Hepatic stellate cell (primary cell): Measurements from ENCODE around the gene GRIK5.
"Not testable (repeated sequence)": the region's sequence is repeated elsewhere in the genome, so short reads cannot be mapped to it uniquely, and the experiment has no call there.

Source experiments
- DNase-seq: peaks from one replicate; pipeline ENCODE4 v3.0.0; 2011; ENCODE audit warnings: low spot score

GRIK5 gene

DNA sequence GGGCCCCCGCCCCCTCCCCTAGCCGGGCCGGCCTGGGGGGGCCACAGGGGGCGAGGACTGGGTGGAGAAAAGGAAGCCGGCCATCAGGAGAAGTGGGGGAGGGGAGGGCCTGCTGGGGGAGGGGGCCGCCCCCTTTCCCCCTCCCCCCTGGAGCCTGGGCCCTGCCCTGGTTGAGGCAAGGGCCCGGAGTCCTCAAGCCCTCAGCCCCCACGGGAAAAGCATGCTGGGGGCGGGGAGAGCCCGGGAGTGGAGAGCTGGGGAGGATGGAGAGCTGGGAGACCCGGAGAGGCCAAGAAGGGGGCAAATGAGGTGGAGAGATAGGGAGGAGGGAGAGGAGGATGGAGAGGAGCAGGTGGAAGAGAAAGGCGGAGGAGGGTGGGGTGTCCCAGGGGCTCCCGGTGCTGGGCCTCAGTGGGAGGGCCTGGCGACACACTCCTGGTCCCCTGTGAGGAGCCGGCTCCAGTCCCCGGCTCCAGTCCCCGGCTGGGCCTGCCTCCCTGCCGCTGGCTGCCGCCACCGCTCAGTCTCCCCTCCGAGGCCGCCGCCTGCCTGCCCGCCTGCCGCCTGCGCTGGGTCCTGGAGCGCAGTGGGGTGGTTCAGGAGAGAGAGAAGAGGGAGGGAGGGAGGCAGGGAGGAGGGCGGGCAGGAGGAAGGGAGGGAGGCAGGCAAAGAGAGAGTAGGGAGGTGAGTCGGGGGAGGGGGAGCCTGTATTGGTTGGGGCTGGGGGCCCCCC lies at the start of gene GRIK5:
TSS of gene GRIK5 (minus strand) at position 588 of the 733 bp plus-strand sequence. CDS start 4,436 bp downstream, outside the sequence.
- no peak for DNase-seq

DNA sequence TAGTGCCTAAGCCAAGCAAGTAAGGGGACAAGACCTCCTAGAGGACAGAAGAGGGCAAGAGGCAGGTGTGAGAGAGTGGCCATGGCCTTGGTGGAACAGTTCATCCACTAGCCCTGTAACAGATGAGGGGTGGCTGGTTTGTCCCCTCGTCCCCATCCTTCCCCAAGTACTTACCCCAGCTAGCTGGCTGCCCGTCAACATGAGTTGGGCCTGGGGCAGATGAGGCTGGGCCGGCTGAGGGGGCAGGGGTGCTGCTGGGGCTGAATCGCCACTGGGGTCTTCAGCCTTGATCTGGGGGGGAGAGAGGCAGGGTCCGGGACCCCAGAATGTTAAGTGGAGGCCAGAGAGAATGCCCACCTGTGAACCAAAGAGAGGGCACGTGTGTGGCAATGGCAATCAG lies 47.1 kb upstream of the GRIK5 start:
- DNase-seq = no peak

- DNase-seq = no peak
Observed at GRCh38 chr19:42116308-42117075, 46.5 kb upstream of the GRIK5 start.

DNA sequence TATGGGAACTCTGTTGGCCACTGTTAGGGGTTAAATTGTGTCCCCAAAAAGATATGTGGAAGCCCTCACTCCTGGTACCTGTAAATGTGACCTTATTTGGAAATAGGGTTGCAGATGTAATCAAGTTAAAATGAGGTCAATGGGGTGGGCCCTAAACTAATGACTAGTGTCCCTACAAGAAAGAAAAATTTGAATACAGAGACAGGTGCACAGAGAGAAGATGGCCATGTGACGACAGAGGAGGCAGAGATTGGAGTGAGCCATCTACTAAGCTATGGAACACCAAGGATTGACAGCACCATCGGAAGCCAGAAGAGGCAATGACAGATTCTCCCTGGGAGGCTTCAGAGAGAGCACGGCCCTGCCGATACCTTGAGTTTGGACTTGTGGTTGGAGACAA lies 45.7 kb upstream of the GRIK5 start:
- no peak for DNase-seq

DNA sequence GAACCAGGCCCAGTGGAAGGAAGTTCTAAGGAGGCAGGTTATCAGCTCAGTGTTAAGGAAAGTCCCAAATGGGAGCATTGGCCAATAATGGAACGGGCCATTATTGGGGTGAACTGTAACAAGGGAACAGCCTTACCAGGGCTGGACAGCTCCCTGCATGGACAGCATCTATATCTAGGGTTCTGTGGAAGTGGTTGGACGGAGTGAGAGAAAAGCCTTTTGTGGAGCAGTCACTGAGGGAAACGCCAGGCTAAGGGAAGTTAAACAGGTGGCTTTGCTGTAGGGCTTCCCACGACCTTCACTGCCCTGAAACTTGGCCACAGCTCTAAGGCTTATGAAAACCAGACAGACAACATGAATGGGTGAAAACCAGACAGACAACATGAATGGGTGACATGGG lies 45.2 kb upstream of the GRIK5 start:
- DNase-seq = no peak

- no peak for DNase-seq
Observed at GRCh38 chr19:42114412-42114811, 44.4 kb upstream of the GRIK5 start.

DNA sequence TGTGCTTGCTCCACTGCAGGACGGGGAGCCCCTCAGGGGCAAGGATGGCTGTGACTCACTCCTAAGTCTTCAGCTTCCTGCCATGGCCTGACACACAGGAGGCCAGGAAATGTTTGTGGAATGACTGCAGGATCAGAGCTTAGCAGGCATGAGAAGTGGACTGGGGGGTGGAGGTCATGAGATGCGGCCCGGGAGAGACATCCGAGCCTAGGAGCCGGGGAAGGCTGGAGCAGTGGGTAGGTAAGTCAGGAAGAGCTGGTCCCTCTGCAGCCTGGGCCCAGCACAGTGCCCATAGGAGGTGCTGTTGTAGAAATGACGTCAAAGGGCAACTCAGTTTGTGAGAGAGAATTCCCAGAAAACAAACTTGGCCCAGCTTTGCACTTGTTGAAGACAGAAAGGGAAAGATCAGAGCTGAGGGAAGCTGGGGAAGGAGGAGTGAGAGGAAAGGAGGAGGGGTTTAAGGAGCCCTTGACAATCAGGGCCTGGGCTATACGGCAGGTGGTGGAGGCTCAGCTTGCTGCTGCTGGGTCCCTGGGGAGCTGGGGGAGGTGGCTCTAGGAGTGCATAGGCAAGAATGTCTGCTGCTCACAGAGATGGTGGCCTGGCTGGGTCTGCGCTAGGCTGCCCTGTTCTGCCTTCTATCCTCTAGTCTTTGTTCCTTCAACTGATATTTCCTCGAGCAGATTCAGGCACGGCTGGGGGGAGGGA lies 43.8 kb upstream of the GRIK5 start:
- peak; percentile 96 for DNase-seq

- no peak for DNase-seq
Observed at GRCh38 chr19:42111811-42112210, 41.8 kb upstream of the GRIK5 start.

- peak; percentile 65 for DNase-seq
Observed at GRCh38 chr19:42111384-42111783, 41.4 kb upstream of the GRIK5 start.

- no peak for DNase-seq
Observed at GRCh38 chr19:42110658-42111057, 40.7 kb upstream of the GRIK5 start.

DNA sequence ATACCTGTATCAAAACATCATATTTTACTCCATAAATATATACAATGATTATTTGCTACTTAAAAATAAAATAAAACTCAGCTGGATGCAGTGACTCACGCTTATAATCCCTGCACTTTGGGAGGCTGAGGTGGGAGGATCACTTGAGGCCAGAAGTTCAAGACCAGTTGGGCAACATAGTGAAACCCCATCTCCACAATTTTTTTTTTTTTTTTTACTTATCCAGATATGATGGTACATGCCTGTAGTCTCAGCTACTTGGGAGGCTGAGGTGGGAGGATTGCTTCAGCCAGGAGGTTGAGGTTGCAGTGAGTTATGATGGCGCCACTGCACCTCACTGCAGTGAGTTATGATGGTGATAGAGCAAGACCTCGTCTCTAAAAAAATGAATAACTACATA lies 39.9 kb upstream of the GRIK5 start:
- no peak for DNase-seq

- peak; percentile 85 for DNase-seq
Observed at GRCh38 chr19:42108527-42109389, 38.8 kb upstream of the GRIK5 start.

GRCh38 chr19:42105368-42105767 lies 35.4 kb upstream of the GRIK5 start:
- no peak for DNase-seq

DNA sequence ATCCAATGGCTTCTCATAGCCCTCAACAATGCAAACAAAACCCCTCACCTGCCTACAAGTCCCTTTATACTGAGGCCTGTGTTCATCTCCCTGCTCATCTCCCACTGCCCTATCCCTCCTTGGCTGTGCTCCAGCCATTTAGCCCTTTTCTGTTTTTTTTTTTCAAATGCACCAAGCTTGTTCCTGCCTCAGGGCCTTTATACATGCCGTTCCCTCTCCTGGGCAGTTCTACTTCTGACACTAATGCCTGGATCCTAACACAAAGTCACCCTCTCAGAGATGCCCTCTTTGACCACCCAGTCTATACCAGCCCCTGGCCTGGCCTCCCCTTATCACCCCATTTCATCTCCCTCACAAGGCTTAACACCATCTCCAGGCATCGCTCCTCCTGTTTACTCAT lies 32.9 kb upstream of the GRIK5 start:
- no peak for DNase-seq

DNA sequence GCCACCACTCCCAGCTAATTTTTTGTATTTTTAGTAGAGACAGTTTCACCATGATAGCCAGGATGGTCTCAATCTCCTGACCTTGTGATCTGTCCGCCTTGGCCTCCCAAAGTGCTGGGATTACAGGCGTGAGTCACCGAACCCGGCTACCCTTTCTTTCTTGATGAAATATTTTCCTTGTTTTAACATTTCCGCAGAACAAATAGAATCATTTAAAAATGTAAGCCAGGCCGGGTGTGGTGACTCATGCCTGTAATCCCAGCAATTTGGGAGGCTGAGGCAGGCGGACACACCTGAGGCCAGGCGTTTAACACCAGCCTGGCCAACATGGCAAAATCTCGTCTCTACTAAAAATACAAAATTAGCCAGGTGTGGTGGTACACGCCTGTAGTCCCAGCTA lies 30.2 kb upstream of the GRIK5 start:
- DNase-seq = not testable (repeated sequence)

- no peak for DNase-seq
Observed at GRCh38 chr19:42099336-42099925, 29.4 kb upstream of the GRIK5 start.

GRCh38 chr19:42098781-42099180 lies 28.8 kb upstream of the GRIK5 start:
- no peak for DNase-seq

- DNase-seq = no peak
Observed at GRCh38 chr19:42097461-42097860, 27.5 kb upstream of the GRIK5 start.

DNA sequence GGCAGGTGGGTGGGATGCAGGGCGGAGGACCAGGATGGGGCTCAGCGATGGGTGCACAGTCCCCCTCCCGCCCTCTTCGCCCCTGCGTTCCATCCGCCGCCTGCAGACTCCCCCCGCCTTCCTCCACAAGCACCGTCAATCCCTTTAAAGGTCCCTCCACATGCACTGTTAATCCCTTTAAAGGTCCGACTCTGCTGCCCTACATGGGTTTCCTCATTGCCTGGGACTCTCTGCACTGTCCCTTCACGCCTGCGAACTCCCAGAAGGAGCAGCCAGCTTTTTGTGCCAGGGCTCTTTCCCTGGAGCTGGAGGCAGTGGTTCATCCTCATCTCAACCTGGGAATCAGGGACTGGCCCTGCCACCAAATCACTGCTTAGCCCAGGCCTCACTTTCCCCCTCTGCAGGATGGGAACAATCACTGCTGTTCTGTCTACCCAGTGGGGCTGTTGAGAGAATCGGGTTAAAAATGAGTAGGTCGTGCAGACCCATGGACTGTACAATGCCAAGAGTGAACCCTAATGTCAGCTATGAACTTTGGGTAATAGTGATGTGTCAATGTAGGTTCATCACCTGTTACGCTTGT lies 26.3 kb upstream of the GRIK5 start:
- DNase-seq = no peak

DNA sequence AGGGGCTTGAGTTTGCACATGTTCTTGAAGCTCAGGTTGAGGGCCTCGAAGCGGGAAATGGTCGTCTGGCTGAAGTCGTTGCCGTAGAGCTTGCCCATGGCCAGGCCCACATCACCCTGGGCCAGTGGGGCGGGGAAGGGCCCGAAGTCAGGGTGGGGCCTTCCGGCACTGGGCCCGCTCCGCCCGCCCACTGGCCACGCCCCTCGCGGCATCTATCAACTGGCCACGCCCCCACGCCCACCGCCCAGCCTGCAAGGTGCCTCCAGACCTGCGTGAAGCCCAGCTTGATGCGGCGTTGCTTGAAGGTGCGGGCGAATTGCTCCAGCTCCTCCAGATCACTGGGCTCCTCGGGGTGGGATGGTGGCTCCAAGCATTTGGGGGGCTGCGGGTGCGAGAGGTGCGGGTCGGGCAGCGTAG lies 25.8 kb upstream of the GRIK5 start:
- DNase-seq = no peak

DNA sequence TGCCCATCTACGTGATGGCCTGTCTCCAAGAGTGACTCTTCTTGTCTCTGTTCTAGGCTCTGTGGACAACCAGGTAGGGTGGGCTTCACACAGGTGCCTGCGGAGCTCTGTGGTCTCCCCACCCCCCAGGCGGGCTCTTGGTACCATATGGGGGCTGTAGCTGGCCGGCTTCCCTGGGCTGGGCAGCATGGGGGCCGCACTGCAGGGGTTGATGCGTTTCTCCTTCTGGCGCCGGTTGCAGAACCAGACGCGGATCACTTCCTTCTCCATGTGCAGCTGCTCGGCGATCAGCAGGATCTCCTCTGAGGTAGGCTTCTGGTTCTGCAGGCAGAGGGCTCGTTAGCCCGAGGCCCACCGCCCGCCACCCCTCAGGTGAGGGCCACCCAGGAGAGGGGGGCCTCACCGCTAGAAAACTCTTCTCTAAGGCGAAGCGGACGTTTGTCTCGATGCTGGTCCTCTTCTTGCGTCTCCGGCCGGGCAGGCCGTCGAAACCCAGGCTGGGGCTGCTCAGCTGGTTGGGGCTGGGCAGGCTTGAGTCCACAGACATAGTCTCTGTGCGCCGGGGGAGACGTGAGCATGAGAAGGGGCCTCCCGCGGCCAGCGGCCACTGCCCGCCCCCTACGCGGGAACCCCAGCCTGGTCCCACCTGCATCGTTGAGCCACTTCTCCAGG lies 25.3 kb upstream of the GRIK5 start:
- DNase-seq = no peak
